ENCODE results near the gene HCFC1R1.

Gene HCFC1R1

DNA sequence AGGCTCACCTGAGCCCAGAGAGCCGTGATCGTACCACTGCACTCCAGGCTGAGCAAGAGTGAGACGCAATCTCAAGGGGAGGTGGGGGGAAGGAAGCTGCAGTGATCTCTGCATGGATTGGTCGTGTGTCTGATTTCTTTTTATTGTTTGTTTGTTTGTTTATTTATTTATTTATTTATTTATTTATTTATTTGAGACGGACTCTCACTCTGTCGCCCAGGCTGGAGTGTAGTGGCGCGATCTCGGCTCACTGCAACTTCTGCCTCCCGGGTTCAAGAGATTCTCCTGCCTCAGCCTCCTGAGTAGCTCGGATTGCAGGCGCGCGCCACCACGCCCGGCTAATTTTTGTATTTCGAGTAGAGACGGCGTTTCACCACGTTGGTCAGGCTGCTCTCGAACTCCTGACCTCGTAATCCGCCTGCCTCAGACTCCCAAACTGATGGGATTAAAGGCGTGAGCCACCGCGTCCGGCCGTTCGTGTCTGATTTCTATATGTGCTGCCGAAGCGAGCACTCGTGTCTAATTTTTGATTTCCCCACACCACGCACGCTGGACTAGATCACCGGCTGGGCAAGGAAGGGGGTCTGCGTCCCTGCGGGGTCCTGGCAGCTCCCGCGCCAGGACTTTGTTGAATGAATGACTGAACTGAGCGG lies 4.0 kb downstream of the HCFC1R1 start:
- no peak for DNase-seq (ENCODE audit: low spot score)

DNA sequence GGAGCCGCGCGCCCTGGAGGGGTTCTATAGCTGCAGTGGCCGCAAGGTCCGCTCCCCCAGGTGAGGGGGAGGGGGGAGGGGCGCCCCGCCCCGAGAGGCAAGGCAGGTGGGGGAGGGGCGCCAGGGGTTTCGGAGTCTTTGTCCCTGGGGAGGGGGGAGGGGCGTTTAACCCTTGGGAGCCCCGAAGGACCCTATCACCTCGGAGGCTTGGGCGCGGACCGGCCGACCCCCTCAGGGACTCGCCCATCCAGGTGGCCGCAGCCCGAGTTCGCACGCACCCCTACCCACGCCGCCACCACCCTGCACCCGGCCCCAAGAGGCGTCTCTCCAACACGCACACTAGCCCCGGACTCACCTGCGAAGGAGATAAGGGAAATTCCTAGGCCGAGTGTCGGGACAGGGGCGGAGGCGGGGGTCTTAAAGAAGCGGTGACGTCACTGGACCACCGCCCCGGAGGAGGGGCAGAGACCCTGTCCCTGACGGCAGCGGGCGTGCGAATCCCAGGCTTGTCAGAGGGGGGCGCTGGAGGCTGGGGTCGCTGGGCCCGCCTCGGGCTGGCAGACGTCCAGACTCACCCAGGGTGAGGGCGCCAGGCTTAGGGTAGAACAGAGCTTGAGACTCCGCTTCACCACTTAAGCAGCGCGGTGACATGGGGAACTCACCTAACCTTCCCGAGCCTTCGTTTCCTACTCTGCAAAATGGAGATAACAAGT lies 5.8 kb downstream of the HCFC1R1 start, which contains the start of gene CLDN6:
Gene CLDN6 (minus strand): TSS at position 390 of the 713 bp plus-strand sequence. CDS start 2,162 bp downstream, outside the sequence.
- DNase-seq (ENCODE audit: low spot score): peak; percentile 68

DNA sequence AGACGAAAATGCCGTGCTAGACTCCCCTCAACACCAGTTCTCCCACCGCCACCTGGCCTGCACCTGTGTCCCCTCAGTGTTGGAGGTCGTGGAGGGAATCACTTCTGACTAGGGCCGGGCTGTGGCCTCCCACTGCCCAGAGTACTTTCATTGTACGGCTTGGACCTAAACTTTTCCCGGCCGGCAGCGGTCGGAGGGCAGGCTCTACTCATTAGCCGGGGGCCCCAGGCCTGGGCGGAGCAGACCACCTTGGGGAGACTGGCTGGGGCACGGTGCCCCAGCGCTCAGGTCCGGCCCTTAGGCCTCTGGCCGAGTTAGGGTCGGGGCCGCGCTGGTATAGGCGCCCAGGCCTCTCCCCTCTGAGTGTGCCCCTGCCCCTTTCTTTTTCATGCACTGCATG lies 6.4 kb downstream of the HCFC1R1 start:
- DNase-seq (ENCODE audit: low spot score): no peak

DNA sequence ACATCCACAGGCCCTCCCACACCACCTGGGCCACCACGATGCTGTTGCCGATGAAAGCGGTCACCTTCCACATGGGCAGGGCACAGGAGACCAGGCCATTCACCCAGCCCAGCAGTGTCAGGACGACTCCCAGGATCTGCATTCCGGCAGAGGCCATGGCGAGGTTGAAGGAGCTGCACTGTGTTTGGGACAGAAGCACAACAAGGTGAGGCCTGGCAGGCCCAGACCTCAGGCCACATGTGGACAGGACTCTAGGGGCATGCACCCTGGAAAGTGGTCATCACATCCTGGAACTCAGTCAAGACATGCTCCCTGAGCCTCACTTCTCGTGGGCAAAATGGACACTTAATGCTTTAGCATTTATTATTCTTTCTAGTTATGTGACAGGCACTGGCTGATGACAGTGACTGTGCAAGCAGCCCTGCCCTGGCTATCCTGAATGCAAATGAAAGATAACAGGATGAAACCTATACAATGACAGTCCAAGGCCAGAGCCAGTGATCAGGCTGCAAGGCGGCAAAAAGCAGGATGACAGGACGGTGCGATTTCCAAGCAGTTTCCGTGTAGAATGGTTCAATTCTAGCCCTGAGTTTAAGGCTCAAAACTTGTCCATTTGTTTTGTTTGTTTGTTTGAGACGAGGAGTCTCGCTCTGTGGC lies 7.7 kb downstream of the HCFC1R1 start:
- DNase-seq (ENCODE audit: low spot score): no peak

DNA sequence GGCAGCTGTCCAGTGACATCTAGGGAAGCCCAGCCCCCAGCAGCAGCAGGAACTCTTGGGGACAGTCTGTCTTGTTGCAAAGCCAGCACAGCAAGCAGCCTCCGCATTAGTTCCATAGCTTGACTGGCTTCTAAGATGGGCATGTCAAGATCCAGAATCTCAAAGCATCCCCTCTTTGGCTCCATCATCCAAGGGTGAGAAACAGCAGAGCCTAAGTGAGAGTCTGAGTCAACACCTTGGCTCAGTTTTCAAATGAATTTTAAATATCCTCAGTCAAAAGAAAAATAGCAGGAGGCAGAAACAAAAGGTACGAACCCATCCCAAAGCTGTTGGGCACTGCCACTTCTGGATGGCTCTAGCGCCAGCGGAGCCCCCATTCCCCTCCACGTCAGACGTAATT lies 8.8 kb downstream of the HCFC1R1 start:
- no peak for DNase-seq (ENCODE audit: low spot score)

DNA sequence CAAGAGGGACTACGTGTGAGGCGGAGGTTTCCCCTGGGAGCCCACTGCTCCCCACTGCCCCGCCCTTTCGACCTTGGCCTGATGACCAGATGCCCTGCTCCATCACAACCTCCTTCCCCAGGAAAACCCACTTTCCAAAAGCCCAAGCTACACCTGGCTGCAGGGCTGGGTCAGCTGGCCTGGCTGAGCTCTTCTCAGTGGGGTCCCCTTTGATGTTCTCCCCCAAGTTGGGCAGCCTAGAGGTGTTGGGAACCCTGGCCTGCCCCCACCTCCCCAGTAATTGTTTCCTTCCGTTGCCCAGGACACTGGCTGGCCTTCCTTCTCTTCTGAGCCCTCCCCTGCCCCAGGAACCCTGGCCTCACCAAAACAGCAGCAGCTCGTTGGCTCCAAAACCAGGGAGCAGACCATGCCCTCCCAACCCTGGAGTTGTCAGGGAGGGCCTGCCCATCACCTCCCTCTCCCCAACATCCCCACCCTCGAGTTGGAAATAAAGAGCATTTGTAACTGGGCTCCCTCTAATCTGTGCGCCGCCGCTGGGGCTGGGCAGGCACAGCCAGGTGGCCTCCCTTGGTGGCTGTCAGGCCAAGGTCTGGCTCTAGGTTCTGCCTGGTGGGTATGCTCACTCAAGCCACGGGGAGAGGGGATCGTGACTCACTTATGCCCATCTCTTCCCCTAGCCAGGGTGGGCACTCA lies 9.6 kb downstream of the HCFC1R1 start:
- DNase-seq (ENCODE audit: low spot score): no peak

DNA sequence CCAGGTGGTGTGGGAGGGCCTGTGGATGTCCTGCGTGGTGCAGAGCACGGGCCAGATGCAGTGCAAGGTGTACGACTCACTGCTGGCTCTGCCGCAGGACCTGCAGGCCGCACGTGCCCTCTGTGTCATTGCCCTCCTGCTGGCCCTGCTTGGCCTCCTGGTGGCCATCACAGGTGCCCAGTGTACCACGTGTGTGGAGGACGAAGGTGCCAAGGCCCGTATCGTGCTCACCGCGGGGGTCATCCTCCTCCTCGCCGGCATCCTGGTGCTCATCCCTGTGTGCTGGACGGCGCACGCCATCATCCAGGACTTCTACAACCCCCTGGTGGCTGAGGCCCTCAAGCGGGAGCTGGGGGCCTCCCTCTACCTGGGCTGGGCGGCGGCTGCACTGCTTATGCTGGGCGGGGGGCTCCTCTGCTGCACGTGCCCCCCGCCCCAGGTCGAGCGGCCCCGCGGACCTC lies 10.2 kb downstream of the HCFC1R1 start:
- DNase-seq (ENCODE audit: low spot score): no peak

DNA sequence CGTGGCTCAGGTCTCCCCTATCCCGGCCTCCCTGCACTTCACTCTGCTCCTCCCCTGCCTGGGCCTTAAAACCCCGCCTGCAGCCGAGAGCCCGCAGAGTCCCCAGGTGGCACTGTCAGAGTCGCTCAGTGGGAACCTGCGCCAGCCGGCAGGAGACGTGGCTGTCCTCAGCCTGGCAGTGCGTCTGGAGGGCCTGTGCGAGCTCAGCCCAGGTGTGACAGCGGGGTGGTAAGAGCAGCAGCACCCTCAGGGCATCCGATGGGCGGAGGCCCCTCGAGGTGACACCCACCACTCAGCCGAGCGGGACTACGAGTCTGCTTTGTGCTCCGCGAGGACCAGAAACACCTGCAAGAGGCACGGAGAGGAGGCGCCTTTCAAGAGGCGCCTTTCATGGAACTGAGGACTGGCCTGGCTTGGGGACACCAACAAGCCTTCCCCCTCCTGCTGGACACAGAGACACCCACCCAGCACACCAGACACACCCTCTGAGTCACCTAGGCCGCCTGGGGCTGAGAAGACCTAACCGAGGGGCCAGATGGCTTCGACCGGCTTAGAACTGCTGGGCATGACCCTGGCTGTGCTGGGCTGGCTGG lies 10.8 kb downstream of the HCFC1R1 start, which contains the start of gene CLDN9:
Gene CLDN9 (plus strand): TSS at position 96 of the 593 bp plus-strand sequence. CDS start 440 bp downstream, at position 536.
- no peak for DNase-seq (ENCODE audit: low spot score)

DNA sequence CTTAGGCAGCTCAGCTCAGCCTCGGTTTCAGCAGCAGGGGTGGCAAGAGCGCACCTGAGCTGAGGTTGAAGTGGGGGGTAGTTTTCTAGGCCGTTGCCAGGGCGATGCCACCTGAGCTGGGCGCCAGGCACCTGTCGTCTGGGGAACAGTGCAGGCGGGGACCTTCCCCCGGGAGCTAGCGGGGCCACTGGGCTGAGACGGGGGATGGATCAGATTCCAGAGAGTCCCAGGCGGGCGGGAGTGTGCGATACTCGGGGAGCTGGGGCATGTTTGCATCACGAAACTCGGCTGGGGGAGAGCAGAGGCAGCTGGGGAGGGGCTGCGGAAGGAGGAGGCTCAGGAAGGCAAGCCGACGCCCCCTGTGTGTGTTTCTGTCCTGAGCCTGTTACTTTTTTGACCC lies 11.5 kb downstream of the HCFC1R1 start:
- no peak for DNase-seq (ENCODE audit: low spot score)

DNA sequence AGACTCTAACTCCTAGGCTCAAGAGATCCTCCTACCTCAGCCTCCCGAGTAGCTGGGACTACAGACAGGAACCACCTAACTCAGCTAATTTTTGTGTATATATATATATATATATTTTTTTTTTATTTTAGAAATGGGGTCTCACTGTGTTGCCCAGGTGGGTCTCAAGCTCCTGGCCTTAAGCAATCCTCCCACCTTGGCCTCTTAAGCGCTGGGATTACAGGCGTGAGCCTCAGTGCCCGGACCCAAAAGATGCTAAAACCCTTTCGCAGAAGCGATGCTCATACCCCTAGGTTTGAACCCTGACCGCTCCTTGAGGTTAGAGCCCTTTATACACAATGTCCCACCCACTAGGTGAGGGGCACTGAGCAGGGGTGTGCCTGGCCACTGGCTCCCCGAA lies 13.2 kb downstream of the HCFC1R1 start:
- DNase-seq (ENCODE audit: low spot score): no peak

DNA sequence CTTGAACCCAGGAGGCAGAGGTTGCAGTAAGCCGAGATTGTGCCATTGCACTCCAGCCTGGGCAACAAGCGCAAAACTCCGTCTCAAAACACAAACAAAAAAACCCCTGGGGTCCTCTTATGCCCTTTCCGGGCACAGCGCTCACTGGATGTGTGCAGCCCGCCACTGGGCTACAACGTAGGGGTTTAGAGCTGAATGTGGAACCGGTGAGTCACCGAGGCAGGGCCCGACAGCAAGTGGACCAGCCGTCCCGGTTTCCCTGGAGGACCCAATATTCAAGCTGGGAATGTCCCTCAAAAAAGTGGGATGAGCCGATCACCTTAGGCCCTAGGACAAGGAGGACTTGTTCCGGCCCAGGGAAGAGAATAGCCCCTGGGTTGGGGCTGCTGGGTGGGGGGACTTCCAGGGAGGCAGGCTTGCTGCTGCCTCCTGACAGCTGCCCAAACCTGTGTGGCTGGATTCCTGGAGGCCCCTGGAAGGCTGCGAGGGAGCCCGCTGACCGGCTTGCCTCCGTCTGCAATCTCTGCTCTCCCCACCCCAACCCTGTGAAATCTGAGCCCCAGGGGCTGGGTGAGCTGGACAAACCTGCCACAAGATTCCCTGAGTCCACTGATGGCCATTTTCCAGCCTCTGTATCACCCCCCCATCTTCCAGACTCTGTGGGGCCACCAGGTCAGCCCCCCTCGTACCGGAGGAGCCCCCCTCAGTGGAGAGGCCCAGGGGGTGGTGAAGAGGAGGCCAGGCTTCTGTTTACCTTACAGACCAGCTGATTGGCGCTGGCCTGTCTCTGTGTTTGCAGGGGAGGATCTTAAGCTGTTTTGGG lies 14.0 kb downstream of the HCFC1R1 start:
- no peak for DNase-seq (ENCODE audit: low spot score)

DNA sequence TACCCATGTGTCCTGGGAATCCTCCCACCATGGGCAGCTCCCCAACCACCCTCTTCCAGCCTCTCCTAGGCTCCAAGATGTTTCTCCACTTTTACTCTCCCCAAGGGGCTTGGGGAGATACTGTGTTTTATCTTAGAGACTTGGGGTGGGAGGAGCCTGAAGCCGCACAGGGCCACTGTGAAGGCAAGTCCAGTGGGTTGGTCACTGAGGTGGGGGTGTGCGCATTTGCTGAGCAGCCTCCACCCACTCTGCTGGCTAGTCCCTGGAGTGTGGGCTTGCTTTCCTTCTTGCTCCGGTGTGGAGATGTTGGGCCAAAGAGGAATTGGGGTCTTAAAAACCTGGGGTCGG lies 15.1 kb downstream of the HCFC1R1 start:
- no peak for DNase-seq (ENCODE audit: low spot score)

DNA sequence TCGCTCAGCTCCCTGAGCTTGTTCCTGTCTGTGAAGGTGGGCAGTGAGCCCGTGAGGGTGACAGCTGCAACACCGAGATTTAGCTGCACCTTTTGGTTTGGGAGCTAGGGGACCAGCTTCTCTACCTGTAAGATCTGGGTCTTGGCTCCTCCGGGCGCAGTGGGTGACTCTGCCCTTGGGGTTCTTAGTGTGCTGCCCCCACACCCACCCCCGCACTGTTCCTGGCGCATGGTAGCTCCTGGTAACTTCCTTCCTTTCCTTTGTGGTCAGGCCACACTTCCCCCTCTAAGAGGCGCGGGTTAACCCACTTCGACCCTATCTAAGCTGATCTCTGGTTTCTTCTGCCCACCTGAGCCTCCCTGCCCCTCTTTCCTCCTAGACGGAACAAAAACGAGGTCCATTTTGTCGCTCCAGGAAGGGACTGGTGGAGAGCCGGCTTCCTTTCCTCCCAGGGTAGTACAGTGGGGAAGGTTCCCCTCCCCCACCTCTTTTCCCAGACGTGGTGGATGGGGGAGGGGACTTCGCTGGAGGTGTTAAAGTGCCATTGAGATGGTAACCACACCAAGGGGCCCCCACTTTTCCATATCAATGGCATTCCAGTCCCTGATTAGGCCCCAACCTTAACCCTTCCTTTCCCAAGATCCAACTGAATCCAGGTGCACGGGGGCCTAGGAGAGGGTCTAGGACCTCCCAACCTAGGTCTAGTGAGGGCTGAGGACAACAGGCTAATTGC lies 15.6 kb downstream of the HCFC1R1 start:
- DNase-seq (ENCODE audit: low spot score): no peak

DNA sequence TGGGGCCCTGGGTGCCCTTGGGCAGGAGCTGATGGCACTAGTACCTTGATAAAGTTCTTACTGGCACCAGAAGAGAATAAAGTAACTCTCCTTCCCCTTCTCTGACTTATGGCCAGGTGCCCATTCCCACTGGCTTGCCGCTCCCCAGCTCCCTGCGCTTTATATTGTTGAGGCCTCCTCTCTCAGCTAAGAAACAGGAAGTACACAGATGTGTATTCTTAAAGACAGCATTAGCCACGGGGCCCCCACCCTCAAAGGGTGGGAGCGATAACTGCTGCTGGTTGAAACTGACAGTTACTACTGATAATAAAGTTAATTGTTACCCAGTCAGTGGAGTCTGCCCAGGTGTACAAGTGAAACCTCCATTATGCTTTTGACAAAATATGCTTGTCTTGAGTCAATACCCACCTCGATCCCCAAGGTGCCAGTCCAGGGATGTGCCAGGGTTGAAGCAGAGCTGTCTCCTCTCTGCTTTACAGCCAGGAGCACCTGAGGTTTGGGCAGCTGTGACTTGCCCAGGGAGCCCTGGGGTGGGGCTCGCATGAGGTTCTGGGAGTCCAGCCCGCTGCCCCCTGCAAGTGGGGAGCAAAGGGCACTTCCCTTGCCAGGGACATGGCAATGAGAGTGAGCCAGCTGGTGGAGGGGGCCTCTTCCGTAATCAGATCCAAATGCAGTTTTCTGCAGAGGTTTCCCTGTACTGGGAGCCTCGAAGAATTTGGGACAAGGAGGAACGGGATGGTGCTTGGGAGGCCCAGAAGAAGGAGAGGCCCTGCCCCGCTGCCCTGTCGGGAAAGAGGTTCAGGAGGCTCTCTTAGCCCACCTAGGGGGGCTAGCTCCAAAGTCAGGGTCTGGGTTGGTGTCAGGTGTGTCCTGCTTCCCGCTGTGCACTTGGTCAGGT lies 16.4 kb downstream of the HCFC1R1 start:
- no peak for DNase-seq (ENCODE audit: low spot score)

DNA sequence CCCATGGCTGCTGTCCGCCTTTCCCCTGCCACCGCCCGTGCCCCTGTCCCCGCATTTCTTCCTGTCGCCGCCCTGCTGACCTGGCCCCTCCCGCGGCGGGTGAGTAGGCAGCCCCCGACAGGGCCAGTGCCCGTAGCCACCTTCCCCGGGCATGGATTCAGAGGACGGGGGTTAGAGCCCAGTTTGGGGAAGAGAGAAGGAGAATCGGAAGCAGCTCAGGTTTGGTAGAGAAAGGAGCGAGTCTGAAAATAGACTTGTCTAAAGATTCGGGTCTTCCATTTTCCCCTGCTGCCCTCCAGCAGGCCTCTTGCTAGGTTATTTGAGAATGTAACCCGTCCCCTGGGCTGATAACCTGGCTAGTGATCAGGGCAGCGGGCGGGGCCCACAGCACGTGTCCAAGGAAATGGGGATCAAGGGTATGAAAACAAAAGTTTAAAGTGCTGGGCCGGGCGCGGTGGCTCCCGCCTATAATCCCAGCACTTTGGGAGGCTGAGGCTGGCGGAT lies 18.9 kb downstream of the HCFC1R1 start:
- no peak for DNase-seq (ENCODE audit: low spot score)

DNA sequence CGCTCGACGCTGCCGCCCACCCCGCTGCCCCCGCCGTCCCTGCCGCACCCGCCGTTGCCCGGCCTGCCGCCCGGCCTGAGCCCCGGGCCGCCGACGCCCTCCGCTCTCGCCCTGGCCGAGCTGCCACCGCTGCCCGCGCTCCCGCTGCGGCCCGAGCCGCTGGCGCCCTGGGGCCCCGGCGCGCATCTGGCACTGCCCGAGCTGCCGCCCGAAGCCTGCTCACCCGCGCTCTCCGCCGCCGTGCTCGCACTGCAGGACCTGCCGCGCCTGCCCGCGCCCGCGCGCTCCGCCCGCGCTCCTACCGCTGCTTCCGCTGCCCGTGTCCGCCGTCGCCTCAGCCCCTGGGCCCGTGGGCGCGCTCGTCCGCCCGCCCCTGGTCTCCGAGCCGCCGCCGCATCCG lies 19.4 kb downstream of the HCFC1R1 start:
- DNase-seq (ENCODE audit: low spot score): no peak

DNA sequence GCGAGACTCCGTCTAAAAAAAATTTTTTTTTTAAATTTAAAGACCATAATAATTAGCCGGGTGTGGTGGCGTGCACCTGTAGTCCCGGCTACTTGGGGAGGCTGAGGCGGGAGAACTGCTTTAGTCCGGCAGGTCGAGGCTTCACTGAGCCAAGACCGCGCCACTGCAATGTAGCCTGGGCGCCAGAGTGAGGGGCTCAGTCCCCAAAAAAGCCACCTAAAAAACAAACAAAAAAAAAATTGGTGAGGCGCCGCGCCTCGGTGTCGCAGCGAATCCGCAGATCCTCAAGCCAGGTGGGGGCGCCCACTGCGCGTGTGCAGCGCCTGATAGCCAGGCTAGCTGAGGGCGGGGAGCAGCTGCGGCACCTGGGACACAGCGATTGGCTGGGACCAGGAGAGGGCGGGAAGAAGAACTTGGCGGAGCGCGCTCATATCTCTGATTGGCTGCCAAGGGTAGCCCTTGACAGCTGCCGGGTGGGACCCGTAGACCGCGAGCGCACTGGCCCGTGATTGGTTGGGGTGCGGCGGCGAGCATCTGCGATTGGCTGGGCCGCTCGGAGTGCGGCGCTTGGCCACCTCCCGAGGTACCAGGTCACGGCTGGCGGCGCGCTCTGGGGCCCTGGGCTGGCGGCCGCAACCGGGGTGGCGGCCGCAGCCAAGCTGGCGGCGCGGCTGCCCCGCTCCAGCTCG lies 20.0 kb downstream of the HCFC1R1 start:
- DNase-seq (ENCODE audit: low spot score): peak; percentile 98

DNA sequence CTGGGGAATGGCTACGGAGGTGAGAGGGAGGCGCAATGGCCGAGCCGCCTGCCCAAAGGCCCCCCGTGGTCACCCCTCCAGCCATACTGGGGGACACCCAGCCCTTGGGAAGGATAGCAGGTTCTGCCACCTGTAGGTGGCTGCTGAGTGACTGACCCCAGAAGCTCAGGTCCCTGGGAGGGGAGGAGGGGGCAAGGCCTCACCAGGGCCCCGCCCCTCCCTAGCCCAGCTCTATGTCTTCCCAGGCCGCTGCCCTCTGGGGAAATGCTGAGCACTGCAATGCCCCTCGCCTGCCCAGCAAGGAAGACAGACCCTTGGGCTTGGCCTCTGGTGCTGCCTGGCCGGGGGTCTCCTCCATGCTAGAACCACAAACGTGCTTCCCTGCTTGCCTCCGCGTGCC lies 22.4 kb downstream of the HCFC1R1 start:
- DNase-seq (ENCODE audit: low spot score): no peak

DNA sequence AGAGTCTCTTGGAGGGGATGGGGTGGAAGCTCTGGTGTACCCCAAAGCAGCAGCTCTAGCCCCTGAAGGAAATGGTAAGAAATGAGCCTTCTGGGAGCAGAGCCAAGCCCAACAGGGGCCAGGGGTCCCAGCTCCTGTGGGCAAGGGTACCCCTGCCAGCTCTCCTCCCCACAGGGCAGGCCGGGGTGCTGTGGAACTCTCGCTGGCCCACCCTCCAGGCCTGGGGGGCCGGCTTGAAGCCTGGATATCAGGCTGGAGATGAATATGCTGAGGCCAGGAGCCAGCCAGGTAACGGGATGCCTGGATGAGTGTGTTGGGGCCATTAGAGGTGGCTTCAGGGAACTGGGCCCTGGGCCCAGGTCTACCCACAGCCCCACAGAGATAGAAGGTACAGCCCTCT lies 23.2 kb downstream of the HCFC1R1 start:
- no peak for DNase-seq (ENCODE audit: low spot score)

All from HuH-7 (cell line).